GM12892 (cell line): ENCODE results near the gene PLEKHA6.

ENCODE experiments used
- DNase-seq: peaks from one replicate; pipeline ENCODE4 v3.0.0; 2011; ENCODE audit not compliant: insufficient read length
- FAIRE-seq: peaks from 2 replicates; lab custom pipeline; 2011; peaks lifted over from hg19 to GRCh38; lab: Jason Lieb, UNC
- POLR2A ChIP-seq: IDR thresholded peaks from 2 replicates; pipeline ENCODE4 v1.6.1; 2011; ENCODE audit warnings: low read depth, low read length, control low read depth
- POLR2AphosphoS5 ChIP-seq: IDR thresholded peaks from 2 replicates; pipeline ENCODE4 v1.6.1; 2011; ENCODE audit warnings: low read depth, low read length, control low read depth
- TAF1 ChIP-seq: IDR thresholded peaks from 2 replicates; pipeline ENCODE4 v1.6.1; 2011; ENCODE audit warnings: low read depth, mild to moderate bottlenecking, control low read depth, low read length, borderline replicate concordance

Gene PLEKHA6

GRCh38 chr1:204286831-204287421 is 72.8 kb downstream of the PLEKHA6 start:
- DNase-seq (no peak), FAIRE-seq (no peak)
- TF ChIP-seq TAF1, result no peak
- TF ChIP-seq POLR2AphosphoS5, result no peak
- TF ChIP-seq POLR2A, result no peak

GRCh38 chr1:204286315-204286714 is 73.4 kb downstream of the PLEKHA6 start:
- DNase-seq (no peak), FAIRE-seq (no peak)
- TF ChIP-seq POLR2AphosphoS5 (no peak), TAF1 (no peak), POLR2A (no peak)

DNA sequence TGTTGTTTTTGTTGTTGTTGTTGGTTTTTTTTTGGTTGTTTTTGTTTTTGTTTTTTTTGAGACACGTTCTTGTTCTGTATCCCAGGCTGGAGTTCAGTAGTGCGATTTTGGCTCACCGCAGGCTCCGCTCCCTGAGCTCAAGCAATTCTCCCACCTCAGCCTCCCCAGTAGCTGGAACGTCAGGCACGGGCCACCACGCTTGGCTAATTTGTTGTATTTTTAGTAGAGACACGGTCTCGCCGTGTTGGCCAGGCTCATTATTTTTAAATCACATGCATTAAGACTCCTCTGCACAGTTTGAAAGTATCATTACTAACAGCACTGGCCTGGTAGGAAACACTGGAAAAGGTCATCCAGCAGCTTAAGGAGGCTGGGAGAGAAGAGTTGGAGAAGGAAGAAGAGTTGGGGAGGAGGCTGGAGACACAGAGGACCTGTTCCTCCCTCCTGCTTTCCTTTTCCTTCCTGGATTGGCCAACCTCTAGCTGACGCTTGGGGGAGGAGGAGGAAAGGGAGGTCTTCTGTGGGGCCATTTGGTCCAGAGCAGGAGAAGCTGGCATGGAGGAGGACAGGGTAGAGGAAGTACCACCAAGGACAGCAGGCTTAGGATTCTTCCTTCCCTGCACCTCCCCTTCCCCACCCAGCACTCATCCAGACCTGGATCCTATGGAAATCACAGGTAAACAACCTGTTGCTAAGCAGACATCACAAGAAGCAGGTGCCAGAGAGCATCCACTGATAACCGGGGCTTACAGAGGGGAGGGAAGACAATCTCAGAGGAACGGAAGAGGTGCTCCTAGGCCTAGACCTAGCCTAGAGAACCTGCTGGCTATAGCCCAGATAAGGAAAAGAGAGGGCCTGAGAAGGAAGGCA is 74.1 kb downstream of the PLEKHA6 start:
- DNase-seq (no peak), FAIRE-seq (no peak)
- TF ChIP-seq TAF1 (no peak), POLR2AphosphoS5 (no peak), POLR2A (no peak)

GRCh38 chr1:204284929-204285328 is 74.8 kb downstream of the PLEKHA6 start:
- TF ChIP-seq TAF1, result no peak
- TF ChIP-seq POLR2AphosphoS5, result no peak
- no peak for TF ChIP-seq POLR2A
- FAIRE-seq, result no peak
- no peak for DNase-seq

DNA sequence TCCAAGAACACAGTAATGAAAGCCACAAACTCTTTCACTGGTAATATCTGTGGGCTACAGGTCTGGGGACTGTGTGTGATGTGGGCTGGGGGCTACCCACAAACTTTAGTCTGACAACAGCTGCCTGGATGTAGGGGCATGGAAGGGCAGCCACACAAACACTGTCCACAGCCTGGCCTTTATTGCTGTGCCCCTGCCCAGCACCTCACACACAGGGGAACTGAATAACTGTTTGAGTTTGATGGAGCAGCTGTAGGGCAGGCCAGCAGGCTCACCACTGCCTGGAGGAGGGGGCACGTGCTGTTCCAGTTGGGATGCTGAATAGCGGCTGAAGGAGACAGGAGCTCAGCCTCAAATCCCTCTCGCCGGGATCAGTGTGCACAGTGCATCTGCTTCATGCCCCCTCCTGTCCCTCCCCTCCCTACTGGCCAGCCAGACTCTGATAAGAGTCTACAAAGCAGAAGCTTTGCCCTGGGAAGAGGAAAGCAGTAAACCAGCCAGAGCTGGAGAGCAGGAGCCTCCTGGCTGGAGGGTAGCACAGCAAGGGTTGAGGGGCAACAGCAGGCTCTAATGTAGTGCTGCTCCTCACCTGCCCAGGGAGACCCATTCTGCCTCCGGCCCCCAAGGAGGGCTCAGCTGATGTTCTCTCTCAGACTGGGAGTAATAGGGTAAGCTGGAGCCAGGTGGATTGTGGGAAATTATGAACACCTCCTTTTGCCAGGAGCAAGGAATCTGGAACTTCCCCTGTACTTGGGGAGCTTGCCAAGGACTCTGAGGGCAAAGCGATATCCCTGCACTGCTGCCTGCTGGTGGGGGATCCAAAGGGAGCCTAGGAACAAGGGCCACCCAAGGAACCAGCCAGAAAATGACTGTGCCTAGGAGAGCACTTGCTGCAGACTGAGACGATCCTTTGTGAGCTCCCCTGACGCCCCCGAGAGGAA is 75.7 kb downstream of the PLEKHA6 start:
- TF ChIP-seq TAF1 (no peak), POLR2A (no peak), POLR2AphosphoS5 (no peak)
- DNase-seq (no peak), FAIRE-seq (no peak)

- DNase-seq (no peak), FAIRE-seq (no peak)
- TF ChIP-seq TAF1, result no peak
- no peak for TF ChIP-seq POLR2AphosphoS5
- no peak for TF ChIP-seq POLR2A
Measured at GRCh38 chr1:204282761-204283221, 76.9 kb downstream of the PLEKHA6 start.

DNA sequence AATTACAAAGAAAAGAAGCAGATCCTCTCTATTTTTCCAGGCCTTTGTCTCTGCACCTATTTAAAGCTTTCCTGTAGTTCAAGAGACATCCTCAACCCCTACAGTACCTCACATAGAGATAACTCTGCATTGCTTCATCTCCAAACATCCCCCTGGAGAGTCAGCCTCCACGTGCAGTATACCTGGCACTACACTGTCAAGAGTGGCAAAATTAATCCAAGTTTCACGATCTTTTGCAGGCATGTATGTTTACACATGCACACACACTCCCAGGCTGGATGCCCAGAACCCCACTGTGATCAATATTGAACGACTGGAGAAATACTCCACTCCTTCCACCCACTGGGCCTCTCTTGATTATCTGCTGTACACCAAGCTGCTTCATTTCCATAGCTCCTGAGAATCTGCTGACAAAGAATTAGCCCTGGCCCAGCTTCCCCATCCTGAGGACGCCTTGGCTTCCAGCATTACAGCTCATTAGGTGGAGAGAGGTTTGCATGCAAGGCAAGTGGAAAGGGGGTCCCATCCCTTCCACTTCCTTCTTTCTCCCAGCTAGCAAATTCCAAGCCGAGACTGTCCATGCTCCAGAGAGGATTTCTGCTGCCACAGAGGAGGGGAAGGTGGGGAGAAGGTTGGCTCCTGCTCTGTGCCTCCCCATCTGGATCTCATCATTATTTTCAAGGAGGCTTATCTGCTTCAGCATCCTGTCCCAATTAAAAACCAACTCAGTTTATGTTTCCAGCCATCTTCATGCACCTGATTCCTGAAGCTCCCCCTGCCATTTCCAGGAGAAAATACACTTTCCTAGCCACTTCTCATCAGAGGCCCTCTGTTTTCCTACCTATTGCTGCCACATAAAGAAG is 79.4 kb downstream of the PLEKHA6 start:
- no peak for TF ChIP-seq POLR2AphosphoS5
- no peak for TF ChIP-seq TAF1
- TF ChIP-seq POLR2A, result no peak
- no peak for DNase-seq
- no peak for FAIRE-seq

DNA sequence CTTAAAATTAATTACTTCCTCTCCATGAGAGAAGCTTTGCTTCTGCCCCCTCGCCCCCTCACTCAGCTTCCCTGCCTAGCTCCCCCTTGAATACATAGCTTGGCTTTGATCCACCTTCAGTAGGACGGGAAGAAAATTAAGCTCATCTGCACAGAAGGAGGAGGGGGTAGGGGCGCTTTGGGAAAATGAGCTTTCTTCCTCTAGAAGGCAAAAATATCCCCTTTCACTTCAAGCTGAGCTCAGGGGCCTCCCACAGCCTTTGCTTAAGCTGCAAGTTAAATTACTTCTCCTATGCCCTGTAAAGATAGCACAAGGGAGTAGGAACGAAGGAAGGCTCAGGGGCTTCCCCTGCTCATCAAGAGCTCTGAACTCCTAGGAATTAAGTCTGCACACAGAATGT is 80.8 kb downstream of the PLEKHA6 start:
- DNase-seq, result no peak
- no peak for TF ChIP-seq POLR2AphosphoS5
- no peak for TF ChIP-seq POLR2A
- no peak for TF ChIP-seq TAF1
- FAIRE-seq, result no peak

GRCh38 chr1:204278251-204278650 is 81.5 kb downstream of the PLEKHA6 start:
- TF ChIP-seq POLR2A, result no peak
- TF ChIP-seq POLR2AphosphoS5, result no peak
- TF ChIP-seq TAF1, result no peak
- FAIRE-seq, result no peak
- DNase-seq, result no peak

DNA sequence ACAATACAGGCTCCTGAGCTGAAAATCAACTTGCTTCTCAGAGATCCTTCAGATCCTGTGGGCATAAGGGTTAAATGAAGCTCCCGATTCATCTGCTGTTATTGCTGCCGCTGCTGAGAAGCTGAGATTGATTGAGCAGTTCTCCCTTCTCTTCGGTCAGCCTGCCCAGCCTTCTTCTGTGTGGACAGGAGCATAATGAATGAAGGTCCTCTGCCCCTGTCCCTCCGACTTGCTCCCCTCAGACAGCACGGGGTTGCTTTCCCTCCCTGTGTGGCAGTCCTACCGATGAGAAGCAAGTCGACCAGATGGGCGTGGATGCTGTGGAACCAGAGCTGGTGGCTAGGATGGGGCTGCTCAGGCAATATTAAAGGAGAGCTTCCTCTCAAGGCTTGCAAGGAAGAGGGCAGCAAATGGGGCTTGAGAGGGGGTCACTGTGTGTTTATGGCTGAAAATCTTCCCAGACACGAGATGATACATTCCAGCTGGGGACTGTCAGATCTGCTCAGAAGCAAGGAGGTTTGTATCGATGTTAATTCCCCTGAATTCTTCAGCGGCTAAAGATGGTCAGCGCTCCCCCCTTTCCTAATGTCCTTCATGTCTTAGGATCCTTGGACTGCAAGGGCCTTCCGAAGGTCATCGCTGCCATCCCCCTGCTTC is 82.0 kb downstream of the PLEKHA6 start:
- FAIRE-seq, result no peak
- no peak for TF ChIP-seq POLR2A
- TF ChIP-seq TAF1, result no peak
- TF ChIP-seq POLR2AphosphoS5, result no peak
- DNase-seq, result no peak
